DOHH2 (cell line): ENCODE measurements around the gene ASXL1.

Source experiments
- H3F3A ChIP-seq: fragments of 200-600 bp; sonication (generic), shearing (Covaris generic); 2 replicates; pipeline ENCODE4 v1.6.0; 2016; ENCODE audit warnings: antibody characterized with exemption, mild to moderate bottlenecking; ENCODE audit not compliant: control insufficient read depth, insufficient read depth
- H3K27ac ChIP-seq: fragments of 200-600 bp; sonication (generic); 2 replicates; pipeline ENCODE4 v1.5.1; 2014; ENCODE audit warnings: low read depth, mild to moderate bottlenecking, low read length, moderate library complexity
- H3K27me3 ChIP-seq: fragments of 200-600 bp; sonication (generic); 2 replicates; pipeline ENCODE4 v1.6.1; 2014; ENCODE audit warnings: mild to moderate bottlenecking, low read length, mixed read lengths; ENCODE audit not compliant: control insufficient read depth
- H3K36me3 ChIP-seq: fragments of 200-600 bp; sonication (generic); 2 replicates; pipeline ENCODE4 v1.6.1; 2014; ENCODE audit warnings: mild to moderate bottlenecking, low read length, moderate library complexity, mixed read lengths; ENCODE audit not compliant: control insufficient read depth
- H3K4me1 ChIP-seq: fragments of 200-600 bp; sonication (generic); 2 replicates; pipeline ENCODE4 v1.6.1; 2014; ENCODE audit warnings: mild to moderate bottlenecking, low read length, mixed read lengths; ENCODE audit not compliant: control insufficient read depth
- H3K4me2 ChIP-seq: fragments of 200-600 bp; sonication (generic); 2 replicates; pipeline ENCODE4 v1.6.0; 2014; ENCODE audit warnings: mild to moderate bottlenecking, low read length, moderate library complexity
- H3K4me3 ChIP-seq: fragments of 200-600 bp; sonication (generic); 2 replicates; pipeline ENCODE4 v1.5.1; 2014; ENCODE audit warnings: mild to moderate bottlenecking, low read length, mixed read lengths
- H3K79me2 ChIP-seq: fragments of 200-600 bp; sonication (generic); 2 replicates; pipeline ENCODE4 v1.6.1; 2014; ENCODE audit warnings: mild to moderate bottlenecking, low read length, mixed read lengths; ENCODE audit not compliant: control insufficient read depth
- H3K9me2 ChIP-seq: fragments of 200-600 bp; sonication (generic); replicated peaks from 2 replicates; pipeline ENCODE4 v1.6.1; 2014; ENCODE audit warnings: mild to moderate bottlenecking, low read length, mixed read lengths; ENCODE audit not compliant: control insufficient read depth
- H3K9me3 ChIP-seq: fragments of 200-600 bp; sonication (generic); 2 replicates; pipeline ENCODE4 v1.6.1; 2014; ENCODE audit warnings: antibody characterized with exemption, low read length, mixed read lengths; ENCODE audit not compliant: control insufficient read depth, insufficient read depth
- H4K20me1 ChIP-seq: fragments of 200-600 bp; sonication (generic); 2 replicates; pipeline ENCODE4 v1.6.0; 2014; ENCODE audit warnings: low read depth, mild to moderate bottlenecking, antibody characterized with exemption, low read length, moderate library complexity; ENCODE audit not compliant: control insufficient read depth, insufficient read depth
- EZH2phosphoT487 ChIP-seq: fragments of 200-600 bp; sonication (generic); IDR thresholded peaks from 2 replicates; pipeline ENCODE4 v1.6.1; 2017; ENCODE audit warnings: borderline replicate concordance, mild to moderate bottlenecking, antibody characterized with exemption, low read length, moderate library complexity, mixed read lengths
- TF ChIP-seq, protein P1 (sequence below): fragments of 200-600 bp; sonication (generic); IDR thresholded peaks from one replicate; pipeline ENCODE4 v1.5.1; 2014; ENCODE audit warnings: antibody characterized with exemption, mild to moderate bottlenecking, low read depth, low read length; ENCODE audit not compliant: poor library complexity, severe bottlenecking

The ASXL1 gene

GRCh38 chr20:32455901-32456701 is 98.0 kb downstream of the ASXL1 start:
- H3K4me2 ChIP-seq = peak overlapping the region; percentile 79
- no peak overlapping the region for H3K27ac ChIP-seq
- no peaks in the 10 kb centered on the region for H4K20me1 ChIP-seq
- peaks cover 12% of the 10 kb centered on the region for H3K4me1 ChIP-seq
- no peaks in the 10 kb centered on the region for H3K36me3 ChIP-seq
- no peaks in the 10 kb centered on the region for H3K27me3 ChIP-seq
- H3K9me3 ChIP-seq = no peaks in the 10 kb centered on the region
- H3K79me2 ChIP-seq = no peaks in the 10 kb centered on the region
- no peaks in the 10 kb centered on the region for H3K9me2 ChIP-seq
- H3F3A ChIP-seq = no peaks in the 10 kb centered on the region
- TF ChIP-seq, protein P1, sequence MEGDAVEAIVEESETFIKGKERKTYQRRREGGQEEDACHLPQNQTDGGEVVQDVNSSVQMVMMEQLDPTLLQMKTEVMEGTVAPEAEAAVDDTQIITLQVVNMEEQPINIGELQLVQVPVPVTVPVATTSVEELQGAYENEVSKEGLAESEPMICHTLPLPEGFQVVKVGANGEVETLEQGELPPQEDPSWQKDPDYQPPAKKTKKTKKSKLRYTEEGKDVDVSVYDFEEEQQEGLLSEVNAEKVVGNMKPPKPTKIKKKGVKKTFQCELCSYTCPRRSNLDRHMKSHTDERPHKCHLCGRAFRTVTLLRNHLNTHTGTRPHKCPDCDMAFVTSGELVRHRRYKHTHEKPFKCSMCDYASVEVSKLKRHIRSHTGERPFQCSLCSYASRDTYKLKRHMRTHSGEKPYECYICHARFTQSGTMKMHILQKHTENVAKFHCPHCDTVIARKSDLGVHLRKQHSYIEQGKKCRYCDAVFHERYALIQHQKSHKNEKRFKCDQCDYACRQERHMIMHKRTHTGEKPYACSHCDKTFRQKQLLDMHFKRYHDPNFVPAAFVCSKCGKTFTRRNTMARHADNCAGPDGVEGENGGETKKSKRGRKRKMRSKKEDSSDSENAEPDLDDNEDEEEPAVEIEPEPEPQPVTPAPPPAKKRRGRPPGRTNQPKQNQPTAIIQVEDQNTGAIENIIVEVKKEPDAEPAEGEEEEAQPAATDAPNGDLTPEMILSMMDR = no peak
- no peak for TF ChIP-seq EZH2phosphoT487
- H3K4me3 ChIP-seq = peak overlapping the region; percentile 68; the same call in 1 of the 2 replicates

GRCh38 chr20:32456869-32457478 is 98.8 kb downstream of the ASXL1 start:
- peak overlapping the region; percentile 68 for H3K4me3 ChIP-seq
- H3K4me2 ChIP-seq = peak overlapping the region; percentile 79
- no peak overlapping the region for H3K27ac ChIP-seq
- H3K79me2 ChIP-seq = no peaks in the 10 kb centered on the region
- no peaks in the 10 kb centered on the region for H3K9me2 ChIP-seq
- no peak for TF ChIP-seq EZH2phosphoT487
- TF ChIP-seq, protein P1 = peak; percentile 92
- H3K27me3 ChIP-seq = no peaks in the 10 kb centered on the region
- no peaks in the 10 kb centered on the region for H3K9me3 ChIP-seq
- no peaks in the 10 kb centered on the region for H3F3A ChIP-seq
- H3K36me3 ChIP-seq = no peaks in the 10 kb centered on the region
- no peaks in the 10 kb centered on the region for H4K20me1 ChIP-seq
- H3K4me1 ChIP-seq = peaks cover 12% of the 10 kb centered on the region

DNA sequence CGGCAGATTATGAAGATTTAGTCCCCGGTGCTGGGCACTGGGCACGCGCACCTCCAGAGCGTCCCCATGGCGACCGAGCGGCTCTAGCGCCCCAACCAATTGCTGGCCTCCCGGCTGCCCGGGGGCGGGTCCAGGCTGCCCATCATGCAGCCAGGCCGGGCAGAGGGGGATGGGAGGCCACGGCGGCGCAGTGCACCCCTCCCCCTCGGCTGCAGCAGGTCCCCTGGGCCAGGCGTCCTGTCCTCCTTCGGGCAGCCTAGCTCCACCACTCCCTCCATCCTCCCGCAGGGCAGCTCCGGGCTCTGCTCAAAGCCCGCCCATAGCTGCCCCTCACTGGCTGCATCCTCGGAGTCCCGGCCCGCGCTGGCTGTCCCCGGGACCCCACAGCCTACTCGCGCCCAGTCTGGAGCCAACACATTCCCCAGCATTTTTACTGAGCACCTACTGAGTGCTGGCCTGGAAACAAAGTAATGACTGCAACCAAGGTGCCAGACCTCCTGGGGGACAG is 99.4 kb downstream of the ASXL1 start:
- no peak overlapping the region for H3K27ac ChIP-seq
- H3K79me2 ChIP-seq = no peaks in the 10 kb centered on the region
- no peaks in the 10 kb centered on the region for H4K20me1 ChIP-seq
- H3K4me1 ChIP-seq = peaks cover 12% of the 10 kb centered on the region
- no peaks in the 10 kb centered on the region for H3K27me3 ChIP-seq
- peak overlapping the region; percentile 79 for H3K4me2 ChIP-seq
- TF ChIP-seq, protein P1 = no peak
- no peak for TF ChIP-seq EZH2phosphoT487
- H3K36me3 ChIP-seq = no peaks in the 10 kb centered on the region
- H3K9me3 ChIP-seq = no peaks in the 10 kb centered on the region
- no peaks in the 10 kb centered on the region for H3K9me2 ChIP-seq
- H3F3A ChIP-seq = no peaks in the 10 kb centered on the region
- peak overlapping the region; percentile 68 for H3K4me3 ChIP-seq
